Suppressor macrophage (primary cell): ENCODE data around the gene CST7.

Experiments used
- DNase-seq, 4 experiments: peaks; one replicate each; pipeline ENCODE4 v3.0.0-alpha.2; 2020 to 2022

CST7 gene

GRCh38 chr20:25005661-25006060 lies 56.6 kb downstream of the CST7 start:
- DNase-seq, result no peak

- no peak for DNase-seq
Measured at GRCh38 chr20:25006431-25007167, 57.5 kb downstream of the CST7 start.

GRCh38 chr20:25007491-25008305 lies 58.6 kb downstream of the CST7 start:
- no peak for DNase-seq

- DNase-seq, result no peak
Measured at GRCh38 chr20:25008388-25009217, 59.5 kb downstream of the CST7 start.
